Medulla oblongata (tissue), 1 donor: ENCODE data around the gene TSPAN18.

Source experiments
- DNase-seq: peaks from one replicate; pipeline ENCODE4 v3.0.0-alpha.2; 2015; ENCODE audit errors: extremely low spot score

Gene TSPAN18

DNA sequence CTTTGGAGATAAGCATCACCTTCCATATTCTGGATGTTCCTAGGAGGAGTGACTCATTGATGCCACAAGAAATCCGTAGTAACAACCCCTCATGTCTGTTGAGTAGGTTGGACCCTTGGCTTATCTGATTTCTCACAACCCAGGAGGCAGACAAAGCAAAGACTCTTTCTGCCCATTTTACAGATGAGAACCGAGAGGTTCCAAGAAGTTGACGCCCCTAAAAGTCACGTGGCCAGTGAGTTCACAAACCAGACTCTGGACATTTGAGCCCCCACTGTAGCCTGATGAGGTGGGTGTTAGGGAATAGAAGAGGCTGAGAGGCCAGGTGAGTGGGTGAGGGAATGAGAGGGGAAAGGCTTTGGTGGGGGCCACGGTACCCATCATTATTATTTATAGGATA is 70.3 kb downstream of the TSPAN18 start:
- no peak for DNase-seq

DNA sequence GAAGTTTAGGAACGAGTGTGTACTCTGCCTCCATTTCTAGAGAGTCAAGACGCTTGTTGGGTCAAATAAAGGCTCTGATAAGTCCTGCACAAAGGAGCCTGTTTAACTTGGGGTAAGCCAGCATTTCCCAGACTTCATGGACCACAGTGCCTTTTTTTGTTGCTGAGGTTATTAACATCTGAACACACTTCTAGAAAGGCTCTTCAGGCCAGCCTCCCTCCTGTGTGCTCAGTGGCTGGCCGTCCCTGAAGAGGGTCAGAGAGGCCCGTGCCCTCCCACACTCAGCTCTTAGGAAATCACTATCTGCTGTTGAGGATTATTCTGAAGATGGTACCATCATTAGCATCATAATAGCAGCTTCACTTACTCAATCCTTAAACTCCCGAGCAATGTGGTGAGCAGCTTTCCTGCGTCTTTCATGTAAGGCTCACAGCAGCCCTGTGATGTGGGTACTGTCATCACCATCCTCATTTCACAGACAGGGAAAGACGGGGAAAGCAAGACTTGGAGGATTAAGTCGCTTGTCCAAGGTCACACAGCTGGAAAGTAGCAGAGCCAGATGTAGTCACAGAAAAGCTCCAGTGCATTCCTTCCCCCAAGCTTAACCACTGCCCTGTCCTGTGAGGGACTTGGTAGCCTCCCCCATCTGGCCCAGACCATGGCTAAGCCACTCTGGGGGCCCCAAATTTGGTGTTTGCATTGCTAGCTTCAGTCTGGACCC is 71.3 kb downstream of the TSPAN18 start:
- no peak for DNase-seq

DNA sequence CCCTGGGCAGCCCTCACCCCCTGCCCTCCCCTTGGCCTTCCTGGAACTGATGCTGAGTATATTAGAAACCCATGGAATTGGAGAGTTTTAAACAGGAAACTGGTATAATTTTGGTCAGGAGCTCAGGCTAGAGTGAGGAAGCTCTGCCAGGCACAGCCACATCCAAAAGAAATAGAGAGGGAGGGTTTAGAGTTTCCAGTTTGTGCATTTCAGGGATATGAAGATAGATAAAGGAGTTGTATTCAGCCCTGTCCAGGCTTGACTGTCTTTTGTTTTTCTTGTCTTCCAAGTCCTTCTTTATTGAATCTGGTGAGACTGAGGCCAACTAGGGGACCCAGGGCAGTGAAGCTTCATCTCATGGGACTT is 71.8 kb downstream of the TSPAN18 start:
- no peak for DNase-seq

DNA sequence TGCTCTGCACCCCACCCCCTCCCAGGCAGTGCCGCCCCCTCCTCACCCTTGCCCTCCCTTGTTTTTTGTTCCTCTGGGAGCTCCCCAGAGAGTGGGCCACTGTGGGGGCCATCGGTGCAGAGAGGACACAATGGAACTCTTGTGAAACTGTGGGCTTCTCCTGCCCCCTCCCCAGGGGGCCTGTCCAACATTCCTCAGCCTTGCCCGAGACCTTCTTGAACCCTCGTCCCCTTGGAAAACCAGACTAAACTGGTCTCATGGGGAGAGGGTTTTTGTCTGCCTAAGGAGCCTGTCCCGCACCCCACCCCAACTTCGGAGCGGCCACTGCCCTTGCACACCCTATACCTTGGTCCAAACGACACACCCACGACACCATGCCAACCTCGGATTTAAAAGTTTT is 72.2 kb downstream of the TSPAN18 start:
- no peak for DNase-seq

DNA sequence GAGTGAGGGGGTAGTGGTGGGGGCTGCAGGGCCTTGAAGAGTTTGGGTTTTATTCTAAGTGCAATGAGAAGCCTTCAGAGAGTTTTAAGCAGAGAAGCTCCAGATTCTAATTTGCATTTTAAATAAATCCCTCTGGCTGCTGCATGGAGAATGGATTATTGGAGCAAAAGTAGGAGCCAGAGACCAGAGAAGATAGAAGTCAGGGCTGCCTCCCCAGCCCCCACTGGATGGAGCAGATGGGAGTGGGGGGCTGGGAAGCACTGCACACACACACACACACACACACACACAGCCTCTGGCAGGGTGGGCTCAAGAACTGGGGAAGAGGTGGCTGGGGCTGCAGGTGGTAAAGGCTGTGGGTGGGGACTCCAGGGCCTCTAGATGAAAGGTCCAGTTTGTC is 75.6 kb downstream of the TSPAN18 start:
- no peak for DNase-seq

DNA sequence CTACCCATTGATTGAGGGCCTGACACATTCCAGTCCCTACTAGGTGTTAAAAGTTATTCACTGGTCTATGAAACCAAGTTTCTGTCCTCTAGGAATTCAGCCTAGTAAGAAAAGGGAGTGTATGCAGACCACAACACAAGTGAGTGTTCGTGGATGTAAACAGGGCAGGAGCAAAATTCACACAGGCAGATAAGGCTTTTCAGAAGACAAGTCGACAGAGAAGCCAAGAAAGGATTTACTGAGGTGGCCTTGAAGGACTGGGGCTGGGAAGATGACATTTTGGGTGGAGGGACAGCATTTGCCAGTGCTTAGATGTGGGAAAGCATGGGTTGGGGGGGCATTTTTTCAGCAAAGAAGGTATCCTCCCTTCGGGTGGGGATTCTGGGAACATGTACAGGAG is 76.2 kb downstream of the TSPAN18 start:
- DNase-seq, result no peak

DNA sequence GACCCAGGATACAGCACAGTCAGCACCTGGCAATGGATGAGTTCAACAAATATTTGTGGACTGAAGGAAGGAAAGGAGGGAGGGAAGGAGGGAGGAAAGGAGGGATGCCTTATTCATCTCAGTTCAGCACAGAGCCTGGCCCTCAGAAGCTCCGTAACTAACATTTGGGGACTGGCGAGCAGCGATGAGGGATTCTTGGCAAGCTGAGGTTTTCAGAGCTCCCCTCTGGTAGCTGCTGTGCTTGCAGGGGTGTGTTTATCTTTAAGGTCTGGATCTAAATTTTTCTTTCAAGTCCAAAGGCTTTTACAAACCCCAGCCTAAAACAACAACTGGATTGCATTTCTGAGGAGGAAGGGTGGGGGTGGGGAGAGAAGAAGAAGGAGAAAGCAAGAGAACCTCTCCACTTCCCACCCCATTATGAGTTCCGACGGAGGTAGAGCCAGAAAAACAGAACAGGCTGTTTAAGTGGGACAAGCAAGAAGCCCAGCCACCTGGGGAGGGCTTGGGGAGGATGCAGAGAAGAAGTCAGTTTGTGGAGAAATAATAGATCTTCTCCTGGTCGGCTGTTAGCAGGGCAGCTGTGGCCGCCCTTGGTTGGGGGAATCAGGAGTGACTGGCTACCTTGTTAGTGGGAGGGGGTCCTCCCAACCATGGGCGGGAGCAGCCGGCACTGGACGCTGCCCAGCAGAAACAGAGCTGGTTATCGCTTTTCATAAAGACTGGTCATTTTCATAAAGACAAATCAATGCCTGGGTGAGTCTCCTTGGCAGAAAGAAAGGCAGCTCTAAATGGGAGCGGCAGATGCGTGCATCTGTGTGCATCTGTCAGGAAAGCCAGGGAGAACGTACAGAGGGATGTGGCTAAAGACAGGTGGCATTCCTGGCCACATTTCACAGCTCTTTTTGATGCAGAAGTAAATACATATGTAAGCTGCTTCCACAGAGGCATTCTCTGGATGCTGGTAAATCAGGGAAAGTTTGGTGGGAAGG is 78.0 kb downstream of the TSPAN18 start:
- DNase-seq, result no peak

DNA sequence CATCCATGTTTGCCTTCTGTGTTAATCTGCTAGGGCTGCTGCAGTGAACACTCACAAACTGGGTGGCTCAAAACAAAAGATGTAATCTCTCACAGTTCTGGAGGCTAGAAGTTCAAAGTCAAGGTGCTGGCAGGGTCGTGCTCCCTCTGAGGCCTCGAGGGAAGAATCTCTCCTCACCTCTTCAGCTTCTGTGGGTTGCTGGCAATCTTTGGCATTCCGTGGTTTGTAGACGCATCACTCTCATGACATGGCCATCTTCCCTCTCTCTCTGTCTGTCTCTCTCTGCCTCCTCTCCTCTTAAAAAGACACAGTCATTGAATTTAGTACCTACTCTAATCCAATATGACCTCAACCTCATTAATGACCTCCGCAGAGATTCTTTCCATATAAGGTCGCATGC is 78.8 kb downstream of the TSPAN18 start:
- DNase-seq, result no peak

DNA sequence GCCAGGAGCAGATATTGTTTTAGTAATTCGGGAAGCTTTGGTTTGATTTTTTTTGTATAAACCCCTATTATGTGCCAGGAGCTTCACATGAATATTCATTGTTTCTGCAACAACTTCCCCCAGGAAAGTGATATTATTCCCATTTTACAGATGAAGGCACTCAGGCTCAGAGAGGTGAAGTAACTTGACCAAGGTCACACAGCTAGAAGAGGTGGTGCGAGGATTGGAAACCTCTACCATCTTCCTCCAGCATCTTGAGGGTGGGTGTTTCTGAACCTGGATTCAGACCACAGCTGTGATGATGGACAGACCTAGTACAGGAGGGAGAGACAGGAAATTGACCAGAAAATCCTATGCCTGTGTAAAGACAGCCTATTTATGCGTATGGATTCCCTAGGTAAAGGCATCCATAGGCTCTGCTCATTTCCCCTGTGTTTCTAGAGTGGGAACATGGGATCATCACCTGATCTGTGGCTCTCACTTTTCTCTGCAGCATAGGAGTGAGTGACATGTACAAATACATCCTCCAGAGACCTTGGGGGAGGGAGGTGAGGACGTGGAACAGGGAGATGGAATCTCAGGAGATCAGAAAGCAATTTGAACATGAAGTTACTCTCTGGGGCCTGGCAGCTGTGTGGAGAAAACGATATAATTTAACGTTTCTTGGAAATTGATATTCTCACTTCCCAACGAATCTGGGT is 81.4 kb downstream of the TSPAN18 start:
- DNase-seq, result no peak

DNA sequence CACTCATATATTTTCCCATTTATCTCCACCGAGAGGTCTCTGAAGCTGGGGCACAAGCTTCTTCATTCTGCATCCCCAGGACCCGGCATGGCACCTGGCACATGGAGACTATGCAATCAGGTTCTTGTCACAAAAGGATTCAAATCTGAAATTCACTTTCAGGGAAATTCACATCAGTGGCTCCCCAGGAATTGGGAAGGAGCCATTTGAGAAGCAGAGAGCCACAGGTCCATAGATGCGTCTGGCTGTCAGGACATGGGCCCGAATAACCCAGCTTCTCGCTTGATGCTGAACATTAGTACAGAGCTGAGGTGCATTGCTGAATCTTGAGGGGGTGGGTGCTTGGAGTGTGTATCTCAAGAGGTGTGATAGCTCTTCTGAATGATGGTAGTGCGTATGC is 82.5 kb downstream of the TSPAN18 start:
- DNase-seq, result no peak

DNA sequence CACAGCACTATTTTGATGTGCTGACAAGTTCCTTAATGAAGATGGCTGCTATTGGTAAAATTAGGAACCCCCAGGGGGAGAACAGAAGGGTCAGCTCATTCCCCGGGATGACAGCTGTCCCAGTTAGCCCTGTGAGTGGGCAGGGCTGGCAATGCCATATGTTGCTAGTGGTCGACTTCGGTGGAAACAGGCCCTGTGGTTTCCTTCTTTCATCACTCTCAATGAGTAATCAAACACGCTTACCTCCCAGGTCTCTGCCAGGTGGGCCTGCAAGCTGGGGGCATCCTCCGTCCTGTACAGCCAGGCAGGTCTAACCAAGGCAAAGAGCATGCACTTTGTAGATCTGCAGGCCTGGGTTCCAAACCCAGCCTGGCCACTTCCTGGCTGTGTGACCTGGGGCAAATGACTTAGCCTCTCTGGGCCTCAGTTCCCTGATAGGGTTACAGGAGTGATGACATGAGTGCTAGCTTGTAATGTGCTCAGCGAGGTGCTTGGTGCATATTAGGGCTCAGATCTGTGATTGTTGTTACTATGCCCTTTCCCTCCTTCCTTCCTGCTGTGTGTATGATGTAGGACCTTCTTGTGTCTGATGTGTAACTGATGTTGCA is 85.2 kb downstream of the TSPAN18 start:
- no peak for DNase-seq

DNA sequence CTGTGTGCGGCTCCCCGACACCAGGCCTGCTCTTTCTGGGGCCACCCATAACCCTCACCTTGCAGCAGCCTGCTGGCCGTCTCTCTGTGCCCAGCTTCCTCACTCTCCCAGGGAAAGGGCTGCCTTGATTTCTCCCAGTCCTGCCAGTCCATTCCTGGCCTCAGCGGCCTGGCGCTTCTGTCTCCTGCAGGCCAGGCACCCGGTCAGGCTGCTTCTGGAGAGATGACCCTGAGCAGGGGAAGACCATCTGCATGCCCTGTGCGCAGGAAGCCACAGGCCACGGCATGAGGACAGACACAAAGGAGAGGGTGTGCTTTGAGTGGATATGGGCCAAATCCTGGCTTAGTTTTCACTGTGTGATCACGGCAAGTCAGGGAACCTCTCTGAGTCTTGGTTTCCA is 86.2 kb downstream of the TSPAN18 start:
- no peak for DNase-seq

DNA sequence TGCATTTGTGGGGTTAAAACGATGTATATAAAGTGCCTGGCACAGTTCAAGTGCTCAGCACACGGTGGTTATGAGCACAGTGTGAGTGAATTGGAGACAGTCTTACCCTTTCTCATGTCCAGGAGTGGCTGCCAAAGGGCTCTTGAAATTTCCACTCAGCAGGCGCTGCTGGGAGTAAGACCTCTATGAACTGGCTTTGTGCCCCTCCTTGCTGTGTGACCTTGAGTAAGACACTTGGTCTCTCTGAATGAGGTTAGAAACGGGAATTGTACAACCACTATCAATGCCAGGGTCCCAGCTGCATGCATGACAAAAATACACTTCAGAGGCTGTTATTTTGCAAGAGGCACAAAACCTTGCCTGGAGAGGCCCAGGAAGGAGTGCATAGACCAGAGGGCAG is 86.6 kb downstream of the TSPAN18 start:
- DNase-seq, result no peak

DNA sequence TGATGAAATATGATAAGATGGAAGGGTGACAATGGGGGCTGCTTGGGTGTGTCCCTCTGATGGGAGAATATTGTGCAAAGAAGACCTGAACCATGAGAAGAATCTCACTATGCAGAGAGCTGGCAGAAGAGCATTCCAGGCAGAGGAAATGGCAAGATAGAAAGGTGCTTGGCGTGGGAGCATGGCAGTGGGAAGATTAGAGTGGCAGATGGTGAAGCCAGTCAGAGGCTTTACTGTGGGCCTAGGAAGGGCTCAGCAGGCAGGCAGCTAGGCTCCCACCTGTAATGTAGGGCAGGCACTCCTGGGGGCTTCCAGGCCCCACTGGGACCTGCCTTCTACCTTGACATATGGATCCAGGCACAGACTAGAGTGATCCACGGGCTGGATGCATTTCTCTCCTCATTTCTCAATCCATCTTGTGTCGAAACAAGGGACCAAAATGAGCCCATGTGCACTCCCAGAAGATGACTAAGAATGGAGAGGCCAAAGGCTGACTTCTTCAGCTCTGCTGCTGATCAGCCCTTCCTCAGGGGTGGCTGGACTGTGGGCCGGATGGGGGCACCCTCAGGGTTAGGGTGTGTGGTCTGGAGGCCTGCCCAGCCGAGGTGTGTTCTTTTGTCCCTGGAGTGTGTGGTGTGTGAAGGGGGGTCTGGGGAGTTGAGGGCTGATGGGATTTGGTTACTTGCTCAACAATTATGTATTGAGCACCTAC is 88.3 kb downstream of the TSPAN18 start:
- DNase-seq, result no peak

DNA sequence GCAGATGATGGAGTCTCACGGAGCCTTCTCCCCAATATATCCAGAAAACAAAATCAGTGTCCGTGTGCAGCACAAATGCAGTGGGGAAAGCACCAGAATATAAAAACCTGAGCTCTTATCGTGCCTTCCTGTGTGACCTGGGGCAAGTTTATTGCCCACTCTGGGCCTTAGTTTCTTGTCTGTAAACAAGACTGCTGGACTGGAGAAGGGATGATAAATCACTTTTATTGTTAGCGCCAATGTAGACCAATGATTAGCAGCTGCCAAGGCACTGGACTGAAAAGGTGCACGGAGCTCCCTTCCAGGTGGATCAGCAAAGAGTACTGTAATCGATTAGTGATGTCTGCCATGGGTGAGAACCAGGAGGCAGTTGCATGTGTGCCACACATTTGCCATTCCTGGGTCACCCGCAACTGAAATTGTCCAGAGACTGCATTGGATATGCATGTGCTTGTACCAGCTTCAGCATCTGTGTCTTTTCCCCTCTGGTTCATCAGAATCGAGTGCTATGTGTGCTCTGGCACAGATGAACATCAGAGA is 89.2 kb downstream of the TSPAN18 start:
- DNase-seq, result no peak

DNA sequence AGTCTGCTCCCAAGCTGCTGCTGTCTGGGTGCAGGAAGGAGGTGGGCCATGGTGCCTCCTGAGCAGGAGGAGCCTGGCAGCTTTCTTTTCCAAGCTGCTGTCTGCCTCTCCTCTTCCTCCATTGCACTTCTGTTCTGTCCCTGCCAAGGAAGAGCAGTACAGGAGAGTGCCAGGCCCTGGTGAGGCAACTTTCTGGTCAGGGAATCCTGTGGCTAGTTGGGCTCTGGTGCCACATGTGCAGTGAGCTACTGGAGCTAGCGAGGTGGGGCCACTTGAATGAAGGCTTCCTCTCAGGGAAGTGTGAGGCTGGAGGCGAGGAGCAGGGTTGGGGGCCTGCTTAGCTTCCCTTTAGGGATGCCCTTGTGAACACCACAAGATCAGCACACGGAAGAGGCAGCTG is 90.0 kb downstream of the TSPAN18 start:
- DNase-seq, result no peak

DNA sequence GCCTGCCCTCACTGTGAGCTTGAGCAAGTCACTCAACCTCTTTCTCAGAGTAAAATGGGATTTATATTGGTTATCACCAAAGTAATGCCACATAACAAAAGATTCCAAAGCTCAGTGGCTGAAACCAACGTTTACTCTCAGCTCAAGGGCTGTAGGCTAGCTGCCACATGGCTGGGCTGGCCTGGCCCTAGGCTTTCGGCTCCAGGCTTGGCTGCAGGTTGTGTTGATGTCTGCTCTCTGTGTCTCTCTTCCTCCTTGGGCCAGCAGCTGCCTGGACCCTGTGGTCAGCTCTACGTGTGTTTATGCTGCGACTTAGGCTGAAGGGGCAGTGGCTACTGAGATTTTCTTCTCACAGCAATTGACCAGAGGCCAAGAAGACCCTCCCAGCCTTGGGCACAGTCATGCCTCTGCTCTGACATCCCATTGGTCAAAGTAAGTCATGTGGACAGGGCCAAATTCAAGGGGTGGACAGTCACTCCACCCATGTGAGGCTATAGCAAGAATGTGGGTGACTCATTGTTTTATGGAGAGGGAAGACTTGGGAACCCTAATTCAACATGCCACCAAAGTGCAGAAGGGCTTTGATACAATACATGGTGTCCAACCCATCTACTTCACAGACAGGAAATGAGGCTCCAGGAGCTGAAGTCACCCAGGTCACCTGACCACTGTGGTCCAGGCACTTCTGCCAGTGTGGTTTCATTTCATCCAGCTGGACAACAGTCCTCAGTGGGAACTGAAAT is 90.6 kb downstream of the TSPAN18 start:
- no peak for DNase-seq

DNA sequence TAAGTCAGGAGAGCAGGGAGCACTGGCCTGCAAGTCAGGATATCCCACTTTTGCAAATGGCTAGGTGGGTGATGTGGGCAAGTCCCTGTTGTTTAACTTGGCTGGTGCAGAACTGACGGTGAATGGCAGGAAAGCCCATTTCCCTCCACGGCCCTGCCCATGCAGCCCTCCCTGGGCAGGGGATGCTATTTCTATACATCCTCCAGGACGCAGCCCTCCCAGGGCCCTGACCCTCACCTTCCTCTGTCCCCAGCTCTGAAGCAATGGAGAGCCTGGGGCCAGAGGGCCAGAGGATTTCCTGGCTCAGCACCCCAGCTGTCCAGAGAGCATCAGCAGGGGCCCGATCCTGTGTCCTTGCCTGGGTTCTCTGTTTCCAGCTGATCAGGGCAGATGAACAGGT is 91.3 kb downstream of the TSPAN18 start:
- no peak for DNase-seq

DNA sequence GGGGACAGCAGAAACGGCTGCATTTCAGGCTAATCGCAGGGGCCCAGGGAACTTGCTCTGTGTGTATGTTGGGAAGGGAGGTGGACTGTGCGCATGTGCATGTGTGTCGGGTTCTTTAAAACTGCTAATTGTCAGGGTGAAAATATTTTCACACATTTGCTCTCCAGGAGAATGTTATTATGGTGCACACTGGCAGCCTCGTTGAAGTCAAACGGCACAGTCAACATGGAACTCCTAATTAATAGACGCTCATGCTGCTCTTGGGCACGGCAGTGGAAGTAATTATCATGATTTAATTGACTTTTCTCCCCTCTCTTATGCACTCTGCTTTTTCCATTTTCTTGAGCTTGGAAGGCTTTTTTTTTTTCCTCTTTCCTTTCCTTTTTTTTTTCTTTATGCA is 92.6 kb downstream of the TSPAN18 start:
- DNase-seq, result no peak

DNA sequence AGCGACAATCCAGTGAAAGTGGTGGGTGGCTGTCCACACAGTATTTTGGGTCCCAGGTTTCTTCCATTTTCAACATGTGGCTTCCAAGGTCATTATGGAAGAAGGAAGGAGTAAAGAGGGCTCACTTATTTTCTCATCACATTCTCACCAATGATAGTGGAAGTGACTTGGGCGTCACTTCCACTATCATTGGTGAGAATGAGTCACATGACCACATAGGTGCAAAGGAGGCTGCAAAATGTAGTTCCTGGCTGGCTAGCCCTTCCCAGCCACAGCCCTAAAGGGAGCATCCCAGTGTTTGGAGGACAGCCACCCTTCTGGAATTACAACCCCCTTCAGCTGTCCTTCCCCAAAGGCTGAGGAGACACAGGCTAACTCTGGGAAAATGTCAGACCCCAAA is 95.6 kb downstream of the TSPAN18 start:
- no peak for DNase-seq
